Measurements from ENCODE around the gene FAM163B. TPM values are rescaled to one million over a fixed set of nuclear protein-coding genes. Genes with fewer than 3 reads are reported as not detected.
A peak's percentile ranks its signal among the peaks of the same experiment; 100 is the strongest.

FAM163B gene
- total RNA-seq, 1 donor = not detected

DNA sequence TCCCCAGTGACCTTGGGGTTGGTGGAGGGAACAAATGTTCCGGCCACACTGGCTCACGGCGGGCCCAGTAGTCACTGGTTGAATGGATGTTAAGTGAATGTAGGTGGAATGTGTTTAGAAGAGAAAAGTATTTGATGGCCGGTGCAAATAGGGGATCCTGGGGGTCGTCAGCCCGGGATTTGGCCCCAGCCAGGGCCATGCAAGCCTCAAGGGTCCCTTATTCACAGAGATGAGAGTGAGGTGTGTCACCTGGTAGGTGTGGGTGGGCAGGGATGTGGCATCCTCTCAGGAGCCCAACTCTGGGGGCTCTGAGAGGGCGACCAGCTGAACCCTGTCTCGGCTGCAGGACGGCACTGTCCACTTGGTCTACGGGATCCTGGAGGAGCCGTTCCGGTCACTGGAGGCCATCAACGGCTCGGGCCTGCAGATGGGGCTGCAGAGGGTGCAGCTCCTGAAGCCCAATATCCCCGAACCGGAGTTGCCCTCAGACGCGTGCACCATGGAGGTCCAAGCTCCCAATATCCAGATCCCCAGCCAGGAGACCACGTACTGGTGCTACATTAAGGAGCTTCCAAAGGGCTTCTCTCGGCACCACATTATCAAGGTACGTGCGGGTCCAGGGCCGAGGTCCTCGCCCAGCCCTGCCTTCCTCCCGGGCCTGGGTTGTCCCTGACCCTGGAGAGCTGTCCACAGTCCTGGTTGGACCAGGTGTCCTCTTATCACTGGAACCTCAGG lies 32.8 kb upstream of the FAM163B start:
- Histone ChIP-seq H2AFZ (ENCODE audit: low read length) (no peak overlapping the region), H3K4me1 (ENCODE audit: insufficient read depth, low read length) (no peaks in the 10 kb centered on the region), H3K27ac (ENCODE audit: low read depth, low read length) (no peak overlapping the region), H3K4me2 (ENCODE audit: insufficient read depth, low read length) (no peak overlapping the region), H3K79me2 (ENCODE audit: insufficient read depth, low read length) (no peaks in the 10 kb centered on the region), H3K27me3 (ENCODE audit: insufficient read depth, low read length) (peaks cover 7% of the 10 kb centered on the region), H3K4me3 (ENCODE audit: insufficient read depth, low read length) (no peak overlapping the region), H3K36me3 (ENCODE audit: insufficient read depth, low read length) (no peaks in the 10 kb centered on the region), H4K20me1 (ENCODE audit: insufficient read depth, low read length) (no peaks in the 10 kb centered on the region), H3K9me3 (ENCODE audit: low read depth, low read length) (no peaks in the 10 kb centered on the region)
- peak; percentile 50 for DNase-seq (ENCODE audit: insufficient read length, low spot score, missing footprints)
- TF ChIP-seq, protein P1, sequence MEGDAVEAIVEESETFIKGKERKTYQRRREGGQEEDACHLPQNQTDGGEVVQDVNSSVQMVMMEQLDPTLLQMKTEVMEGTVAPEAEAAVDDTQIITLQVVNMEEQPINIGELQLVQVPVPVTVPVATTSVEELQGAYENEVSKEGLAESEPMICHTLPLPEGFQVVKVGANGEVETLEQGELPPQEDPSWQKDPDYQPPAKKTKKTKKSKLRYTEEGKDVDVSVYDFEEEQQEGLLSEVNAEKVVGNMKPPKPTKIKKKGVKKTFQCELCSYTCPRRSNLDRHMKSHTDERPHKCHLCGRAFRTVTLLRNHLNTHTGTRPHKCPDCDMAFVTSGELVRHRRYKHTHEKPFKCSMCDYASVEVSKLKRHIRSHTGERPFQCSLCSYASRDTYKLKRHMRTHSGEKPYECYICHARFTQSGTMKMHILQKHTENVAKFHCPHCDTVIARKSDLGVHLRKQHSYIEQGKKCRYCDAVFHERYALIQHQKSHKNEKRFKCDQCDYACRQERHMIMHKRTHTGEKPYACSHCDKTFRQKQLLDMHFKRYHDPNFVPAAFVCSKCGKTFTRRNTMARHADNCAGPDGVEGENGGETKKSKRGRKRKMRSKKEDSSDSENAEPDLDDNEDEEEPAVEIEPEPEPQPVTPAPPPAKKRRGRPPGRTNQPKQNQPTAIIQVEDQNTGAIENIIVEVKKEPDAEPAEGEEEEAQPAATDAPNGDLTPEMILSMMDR (IDR thresholded peaks at IDR 0.05; ENCODE audit: extremely low read depth, low read depth, low read length) = no peak

DNA sequence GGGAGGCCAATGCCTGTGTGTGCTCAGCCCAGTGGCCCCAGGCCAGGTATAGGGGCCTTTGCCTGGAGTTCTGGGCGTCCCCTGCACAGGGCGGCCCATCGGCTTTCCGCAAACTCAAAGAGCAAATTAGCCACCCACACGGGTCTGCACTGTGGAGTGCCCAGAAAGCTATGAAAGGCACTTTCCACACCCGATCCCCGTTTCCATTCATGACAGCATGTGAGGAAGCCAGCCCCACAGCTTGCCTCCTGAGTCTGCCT lies 32.1 kb upstream of the FAM163B start:
- H3K36me3 ChIP-seq (ENCODE audit: insufficient read depth, low read length) = no peaks in the 10 kb centered on the region
- no peaks in the 10 kb centered on the region for H3K9me3 ChIP-seq (ENCODE audit: low read depth, low read length)
- H3K4me2 ChIP-seq (ENCODE audit: insufficient read depth, low read length) = no peak overlapping the region
- H3K79me2 ChIP-seq (ENCODE audit: insufficient read depth, low read length) = no peaks in the 10 kb centered on the region
- TF ChIP-seq, protein P1 (IDR thresholded peaks at IDR 0.05; ENCODE audit: extremely low read depth, low read depth, low read length) = no peak
- no peak overlapping the region for H3K27ac ChIP-seq (ENCODE audit: low read depth, low read length)
- H3K4me1 ChIP-seq (ENCODE audit: insufficient read depth, low read length) = no peaks in the 10 kb centered on the region
- no peaks in the 10 kb centered on the region for H4K20me1 ChIP-seq (ENCODE audit: insufficient read depth, low read length)
- H3K4me3 ChIP-seq (ENCODE audit: insufficient read depth, low read length) = no peak overlapping the region
- peak; percentile 63 for DNase-seq (ENCODE audit: insufficient read length, low spot score, missing footprints)
- H2AFZ ChIP-seq (ENCODE audit: low read length) = no peak overlapping the region
- H3K27me3 ChIP-seq (ENCODE audit: insufficient read depth, low read length) = peaks cover 7% of the 10 kb centered on the region

DNA sequence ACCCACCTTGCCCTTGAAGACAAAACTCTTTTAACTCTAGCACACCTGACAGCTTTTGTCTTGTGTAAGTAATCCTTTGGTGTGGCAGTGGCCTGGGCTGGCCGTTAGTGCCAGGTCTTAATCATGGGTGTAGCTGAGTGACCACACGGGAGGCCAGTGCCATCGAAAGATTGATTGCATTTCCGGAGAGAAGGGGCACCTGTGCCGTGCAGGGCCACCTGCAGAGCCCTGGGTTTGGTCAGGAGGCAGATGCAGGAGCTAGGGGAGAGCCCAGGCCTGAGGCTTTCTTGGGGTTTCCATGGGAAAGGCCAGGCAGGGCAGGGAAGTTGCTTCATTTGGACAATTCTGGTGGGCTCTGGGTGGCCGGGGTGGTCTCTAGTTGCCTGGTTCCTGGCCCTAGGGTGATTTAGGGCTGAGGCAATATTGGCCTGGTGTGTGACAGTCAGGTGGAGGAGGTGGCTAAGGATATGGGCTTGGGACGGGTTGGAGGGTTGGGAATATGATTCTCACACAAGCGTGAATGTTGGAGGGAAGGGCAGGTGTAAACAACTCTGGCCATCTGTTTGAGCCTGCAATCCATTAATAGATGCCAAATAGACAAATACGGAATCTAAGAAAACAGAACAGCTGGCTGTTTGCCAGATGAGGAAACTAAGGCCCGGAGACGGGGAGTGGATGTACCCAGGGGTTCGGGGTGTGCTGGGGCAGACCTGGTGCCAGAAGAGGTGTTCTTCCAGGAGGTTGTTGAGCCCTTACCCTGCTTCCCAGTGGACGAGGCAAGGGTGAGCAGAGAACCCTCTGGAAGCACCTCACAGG lies 31.6 kb upstream of the FAM163B start:
- Histone ChIP-seq H3K27me3 (ENCODE audit: insufficient read depth, low read length) (peaks cover 7% of the 10 kb centered on the region), H3K27ac (ENCODE audit: low read depth, low read length) (no peak overlapping the region), H3K36me3 (ENCODE audit: insufficient read depth, low read length) (no peaks in the 10 kb centered on the region), H3K4me2 (ENCODE audit: insufficient read depth, low read length) (no peak overlapping the region), H2AFZ (ENCODE audit: low read length) (no peak overlapping the region), H4K20me1 (ENCODE audit: insufficient read depth, low read length) (no peaks in the 10 kb centered on the region), H3K4me3 (ENCODE audit: insufficient read depth, low read length) (no peak overlapping the region), H3K79me2 (ENCODE audit: insufficient read depth, low read length) (no peaks in the 10 kb centered on the region), H3K9me3 (ENCODE audit: low read depth, low read length) (no peaks in the 10 kb centered on the region), H3K4me1 (ENCODE audit: insufficient read depth, low read length) (no peaks in the 10 kb centered on the region)
- TF ChIP-seq, protein P1 (IDR thresholded peaks at IDR 0.05; ENCODE audit: extremely low read depth, low read depth, low read length) = no peak
- DNase-seq (ENCODE audit: insufficient read length, low spot score, missing footprints) = peak; percentile 71

DNA sequence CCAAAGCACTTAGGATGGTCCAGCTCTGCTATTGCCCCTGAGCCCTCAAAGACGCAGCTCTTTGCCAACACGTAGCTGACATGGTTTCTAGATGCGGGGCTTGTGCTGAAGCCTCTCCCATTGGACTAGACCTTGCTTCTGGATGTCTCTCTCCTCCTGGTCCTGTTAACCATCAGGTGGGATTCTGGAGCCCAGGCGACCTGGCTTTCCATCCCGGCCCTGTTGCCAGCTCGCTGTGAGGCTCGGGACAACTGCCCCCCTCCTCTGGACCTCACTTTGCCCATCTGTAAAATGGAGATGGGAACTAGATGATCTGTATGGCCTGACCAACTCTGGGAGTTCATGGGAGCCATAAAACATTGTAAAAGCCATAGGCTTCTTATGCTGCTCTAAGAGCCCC lies 31.0 kb upstream of the FAM163B start:
- H3K79me2 ChIP-seq (ENCODE audit: insufficient read depth, low read length) = no peaks in the 10 kb centered on the region
- peaks cover 7% of the 10 kb centered on the region for H3K27me3 ChIP-seq (ENCODE audit: insufficient read depth, low read length)
- no peak overlapping the region for H2AFZ ChIP-seq (ENCODE audit: low read length)
- no peaks in the 10 kb centered on the region for H3K36me3 ChIP-seq (ENCODE audit: insufficient read depth, low read length)
- no peak overlapping the region for H3K4me2 ChIP-seq (ENCODE audit: insufficient read depth, low read length)
- H3K9me3 ChIP-seq (ENCODE audit: low read depth, low read length) = no peaks in the 10 kb centered on the region
- peak; percentile 41 for DNase-seq (ENCODE audit: insufficient read length, low spot score, missing footprints)
- H4K20me1 ChIP-seq (ENCODE audit: insufficient read depth, low read length) = no peaks in the 10 kb centered on the region
- no peaks in the 10 kb centered on the region for H3K4me1 ChIP-seq (ENCODE audit: insufficient read depth, low read length)
- TF ChIP-seq, protein P1 (IDR thresholded peaks at IDR 0.05; ENCODE audit: extremely low read depth, low read depth, low read length) = no peak
- H3K27ac ChIP-seq (ENCODE audit: low read depth, low read length) = no peak overlapping the region
- H3K4me3 ChIP-seq (ENCODE audit: insufficient read depth, low read length) = no peak overlapping the region
